ENCODE results near the gene CHN2. TPM values are rescaled to one million over a fixed set of nuclear protein-coding genes. Genes with fewer than 3 reads are reported as not detected.

CHN2 gene
- total RNA-seq, 1 donor from 2014 or later, result 0.64 TPM

DNA sequence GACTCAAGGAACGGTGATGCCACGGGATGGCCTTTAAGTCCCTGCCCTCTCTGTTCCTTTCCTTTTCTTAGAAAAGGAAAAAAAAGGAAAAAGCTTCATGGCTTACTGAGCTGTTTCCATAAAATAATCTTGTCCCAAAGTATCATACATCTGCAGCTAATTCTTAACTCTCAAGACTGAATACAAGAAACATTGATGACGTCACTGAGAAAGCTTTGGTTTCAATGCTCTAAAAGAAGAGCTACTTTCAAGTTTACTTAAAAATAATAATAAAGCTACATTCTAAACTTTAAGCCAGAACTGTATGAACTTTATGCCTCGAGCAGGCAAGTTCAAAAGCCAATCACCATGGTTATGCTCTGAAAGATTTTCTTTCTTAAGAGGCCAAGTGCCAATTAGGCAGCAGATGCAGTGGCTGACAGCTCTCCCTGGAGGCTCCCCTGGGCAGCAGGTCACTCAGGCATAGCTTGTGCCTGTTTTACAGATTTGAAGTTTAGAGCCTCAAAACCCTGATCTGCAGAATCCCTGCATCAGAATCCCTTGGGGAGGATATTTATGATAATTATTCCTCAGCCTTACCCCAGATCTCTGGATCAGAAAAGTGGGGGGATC lies 165.0 kb downstream of the CHN2 start:
- Mint-ChIP-seq H3K27ac (ENCODE audit: unreplicated experiment) (no peak overlapping the region), H3K36me3 (ENCODE audit: unreplicated experiment) (no peaks in the 10 kb centered on the region), H3K4me3 (ENCODE audit: unreplicated experiment) (no peak overlapping the region), H3K4me1 (ENCODE audit: unreplicated experiment) (no peaks in the 10 kb centered on the region), H3K9me3 (ENCODE audit: unreplicated experiment) (no peaks in the 10 kb centered on the region), H3K27me3 (ENCODE audit: unreplicated experiment) (peaks cover 17% of the 10 kb centered on the region)
- TF ChIP-seq, protein P1, sequence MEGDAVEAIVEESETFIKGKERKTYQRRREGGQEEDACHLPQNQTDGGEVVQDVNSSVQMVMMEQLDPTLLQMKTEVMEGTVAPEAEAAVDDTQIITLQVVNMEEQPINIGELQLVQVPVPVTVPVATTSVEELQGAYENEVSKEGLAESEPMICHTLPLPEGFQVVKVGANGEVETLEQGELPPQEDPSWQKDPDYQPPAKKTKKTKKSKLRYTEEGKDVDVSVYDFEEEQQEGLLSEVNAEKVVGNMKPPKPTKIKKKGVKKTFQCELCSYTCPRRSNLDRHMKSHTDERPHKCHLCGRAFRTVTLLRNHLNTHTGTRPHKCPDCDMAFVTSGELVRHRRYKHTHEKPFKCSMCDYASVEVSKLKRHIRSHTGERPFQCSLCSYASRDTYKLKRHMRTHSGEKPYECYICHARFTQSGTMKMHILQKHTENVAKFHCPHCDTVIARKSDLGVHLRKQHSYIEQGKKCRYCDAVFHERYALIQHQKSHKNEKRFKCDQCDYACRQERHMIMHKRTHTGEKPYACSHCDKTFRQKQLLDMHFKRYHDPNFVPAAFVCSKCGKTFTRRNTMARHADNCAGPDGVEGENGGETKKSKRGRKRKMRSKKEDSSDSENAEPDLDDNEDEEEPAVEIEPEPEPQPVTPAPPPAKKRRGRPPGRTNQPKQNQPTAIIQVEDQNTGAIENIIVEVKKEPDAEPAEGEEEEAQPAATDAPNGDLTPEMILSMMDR (IDR thresholded peaks at IDR 0.05), result no peak
- no peak for DNase-seq (ENCODE audit: extremely low spot score, unreplicated experiment)

DNA sequence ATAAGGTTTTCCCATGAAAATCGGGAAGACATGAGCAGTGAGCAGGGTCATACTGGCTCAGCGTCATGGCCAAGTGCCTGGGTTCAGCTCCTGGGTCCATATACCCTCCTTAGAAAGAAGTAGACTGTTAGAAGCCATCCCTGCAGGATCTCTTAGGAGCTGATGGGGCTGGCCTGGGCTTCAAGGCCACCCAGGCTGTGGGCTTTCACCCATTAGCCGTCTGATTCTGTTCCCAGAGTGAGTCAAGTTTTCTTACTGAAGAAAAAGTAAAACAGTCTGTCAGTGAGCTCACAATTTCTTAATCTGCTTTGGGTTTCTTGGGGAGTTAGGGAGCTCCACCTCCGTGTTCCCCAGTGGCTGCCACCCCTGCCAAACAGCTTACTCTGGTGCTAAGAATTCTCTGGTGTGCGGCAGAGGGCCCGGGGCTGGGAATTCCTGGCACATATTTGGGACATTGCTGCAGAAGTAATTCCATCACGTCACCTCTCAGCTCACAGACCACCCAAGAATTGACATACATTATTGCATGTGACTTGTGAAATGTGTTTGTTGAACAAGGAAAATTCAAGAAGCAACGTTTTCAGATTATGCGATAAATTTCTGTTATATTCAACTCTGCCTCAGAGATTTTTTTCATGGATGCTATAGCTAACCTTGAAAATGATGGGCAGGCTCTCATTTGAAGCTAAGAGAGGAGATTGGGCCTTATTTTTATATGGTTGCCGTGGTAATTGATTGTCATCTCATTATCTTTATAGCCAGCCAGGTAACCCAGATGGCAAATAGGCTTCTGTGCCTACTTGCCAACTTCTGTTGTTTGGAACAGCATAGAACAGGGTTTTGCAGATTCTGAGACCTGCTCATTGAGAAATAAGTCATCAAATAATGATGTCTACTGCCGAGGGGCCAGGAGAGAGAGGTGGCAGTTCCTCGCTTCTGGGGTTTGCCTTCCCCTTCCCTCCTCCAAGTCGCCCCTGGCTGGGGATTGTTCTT lies 166.4 kb downstream of the CHN2 start:
- no peak for DNase-seq (ENCODE audit: extremely low spot score, unreplicated experiment)

DNA sequence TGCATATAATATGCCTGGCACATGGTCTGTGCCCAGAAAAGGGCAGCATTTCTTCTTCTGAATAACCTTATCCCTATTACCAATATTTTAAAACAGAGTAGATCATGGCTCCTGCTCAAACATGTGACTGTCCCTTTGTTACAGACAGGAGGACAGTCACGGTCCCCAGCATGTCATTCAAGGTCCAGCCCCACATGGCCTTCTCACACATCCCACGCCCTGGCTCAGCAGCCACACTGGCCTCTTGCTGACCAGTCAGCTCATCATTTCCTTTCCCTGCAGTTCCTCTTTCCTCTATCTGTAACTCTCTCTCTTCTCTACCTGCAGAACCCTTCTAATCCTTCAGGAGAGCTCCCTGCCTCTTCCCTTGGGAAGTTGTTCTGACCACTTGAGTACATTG lies 167.8 kb downstream of the CHN2 start:
- no peak overlapping the region for H3K4me3 Mint-ChIP-seq (ENCODE audit: unreplicated experiment)
- DNase-seq (ENCODE audit: extremely low spot score, unreplicated experiment), result no peak
- H3K27ac Mint-ChIP-seq (ENCODE audit: unreplicated experiment), result no peak overlapping the region
- TF ChIP-seq, protein P1 (IDR thresholded peaks at IDR 0.05), result no peak
- H3K4me1 Mint-ChIP-seq (ENCODE audit: unreplicated experiment), result no peaks in the 10 kb centered on the region
- H3K9me3 Mint-ChIP-seq (ENCODE audit: unreplicated experiment), result no peaks in the 10 kb centered on the region
- H3K36me3 Mint-ChIP-seq (ENCODE audit: unreplicated experiment), result no peaks in the 10 kb centered on the region
- peaks cover 17% of the 10 kb centered on the region for H3K27me3 Mint-ChIP-seq (ENCODE audit: unreplicated experiment)

More for the DNA sequence above, 166.4 kb downstream of the CHN2 start:
- no peaks in the 10 kb centered on the region for H3K4me1 Mint-ChIP-seq (ENCODE audit: unreplicated experiment)
- TF ChIP-seq, protein P1 (IDR thresholded peaks at IDR 0.05), result no peak
- H3K9me3 Mint-ChIP-seq (ENCODE audit: unreplicated experiment), result no peaks in the 10 kb centered on the region
- H3K27ac Mint-ChIP-seq (ENCODE audit: unreplicated experiment), result no peak overlapping the region
- no peak overlapping the region for H3K4me3 Mint-ChIP-seq (ENCODE audit: unreplicated experiment)
- peaks cover 17% of the 10 kb centered on the region for H3K27me3 Mint-ChIP-seq (ENCODE audit: unreplicated experiment)
- H3K36me3 Mint-ChIP-seq (ENCODE audit: unreplicated experiment), result no peaks in the 10 kb centered on the region

DNA sequence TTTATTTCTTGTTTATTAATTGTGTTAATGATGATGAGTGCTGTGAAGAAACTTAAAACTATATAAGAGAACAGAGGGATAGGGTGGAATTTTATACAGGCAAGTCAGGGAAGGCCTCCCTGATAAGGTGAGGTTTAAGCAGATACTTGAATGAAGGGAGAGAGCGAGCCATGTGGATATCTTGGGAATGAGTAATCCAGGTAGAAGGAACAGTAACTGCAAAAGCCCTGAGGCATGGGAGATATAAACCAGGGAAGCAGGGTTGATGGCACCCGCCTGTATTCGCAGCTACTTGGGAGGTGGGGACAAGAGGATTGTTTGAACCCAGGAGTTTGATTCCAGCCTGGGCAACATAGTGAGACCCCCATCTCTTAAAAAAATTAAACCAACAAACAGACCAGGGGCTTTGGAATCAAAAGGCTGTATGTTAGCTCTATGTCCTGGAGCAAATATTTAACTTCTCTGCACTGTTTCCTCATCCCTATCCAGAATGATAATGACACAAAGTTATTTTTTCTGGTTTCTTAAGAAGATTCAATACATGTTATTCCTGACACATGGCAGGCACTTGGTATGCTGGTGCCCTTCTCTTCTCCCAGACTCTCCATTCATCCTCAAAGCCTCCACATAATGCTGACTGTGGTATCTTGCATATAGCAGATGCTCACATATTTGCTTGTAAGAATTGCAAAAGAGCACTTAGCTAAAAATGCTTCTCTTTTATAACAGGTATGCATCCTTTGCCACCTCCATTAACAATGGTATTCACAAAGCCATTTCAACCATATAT lies 169.3 kb downstream of the CHN2 start:
- no peak overlapping the region for H3K27ac Mint-ChIP-seq (ENCODE audit: unreplicated experiment)
- no peak for DNase-seq (ENCODE audit: extremely low spot score, unreplicated experiment)
- no peaks in the 10 kb centered on the region for H3K4me1 Mint-ChIP-seq (ENCODE audit: unreplicated experiment)
- no peak overlapping the region for H3K4me3 Mint-ChIP-seq (ENCODE audit: unreplicated experiment)
- H3K27me3 Mint-ChIP-seq (ENCODE audit: unreplicated experiment), result peaks cover 14% of the 10 kb centered on the region
- TF ChIP-seq, protein P1 (IDR thresholded peaks at IDR 0.05), result no peak
- no peaks in the 10 kb centered on the region for H3K9me3 Mint-ChIP-seq (ENCODE audit: unreplicated experiment)
- no peaks in the 10 kb centered on the region for H3K36me3 Mint-ChIP-seq (ENCODE audit: unreplicated experiment)

Measured in osteocyte (in vitro differentiated cells).